NCI-H2029 (cell line): ENCODE measurements around the gene CIAPIN1.
A peak's percentile ranks its signal among the peaks of the same experiment; 100 is the strongest.
"Not testable (repeated sequence)": the region's sequence is repeated elsewhere in the genome, so short reads cannot be mapped to it uniquely, and the experiment has no call there.

Experiments used
- DNase-seq: peaks from one replicate; lab custom pipeline; 2025; lab: John Stamatoyannopoulos, UW

CIAPIN1 gene

DNA sequence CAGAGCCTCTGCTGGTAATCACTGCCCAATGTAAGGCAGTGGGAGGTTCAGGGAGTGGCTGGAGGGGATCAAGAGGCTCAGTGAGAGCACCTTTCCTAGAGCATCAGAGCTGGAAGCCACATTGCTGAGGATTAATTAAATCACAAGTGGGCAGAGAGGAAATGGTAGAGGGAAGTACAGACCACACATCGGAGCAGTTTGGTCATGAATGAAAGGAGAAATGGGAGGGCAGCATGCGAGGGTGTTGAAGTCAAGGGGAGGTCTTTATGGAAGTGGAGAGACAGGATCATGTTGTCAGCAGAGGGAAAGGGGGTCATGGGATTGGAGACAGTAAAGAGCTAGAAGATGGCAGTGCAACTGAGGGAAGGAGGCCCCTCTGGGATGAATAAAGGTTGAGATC lies 40.3 kb downstream of the CIAPIN1 start:
- DNase-seq, result no peak

DNA sequence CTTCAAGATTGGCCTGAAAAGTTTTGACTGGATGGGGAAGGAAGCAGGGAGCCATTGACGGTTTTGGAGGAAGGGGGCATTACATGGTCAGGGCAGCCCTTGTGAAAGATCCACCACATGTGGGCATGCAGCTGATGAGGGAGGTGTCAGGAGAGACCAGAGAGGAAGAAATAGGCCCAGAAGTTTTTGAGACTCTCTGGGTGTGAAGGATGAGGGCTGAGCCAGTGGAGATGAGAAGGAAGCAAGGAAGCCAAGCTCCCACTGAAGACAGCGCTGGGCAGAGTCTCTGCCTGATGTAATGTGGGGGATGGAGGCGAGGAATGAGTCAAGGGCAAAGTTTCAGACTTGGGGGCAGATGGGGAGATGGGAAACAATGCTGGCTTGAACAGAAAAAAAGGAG lies 42.1 kb downstream of the CIAPIN1 start:
- DNase-seq, result no peak

DNA sequence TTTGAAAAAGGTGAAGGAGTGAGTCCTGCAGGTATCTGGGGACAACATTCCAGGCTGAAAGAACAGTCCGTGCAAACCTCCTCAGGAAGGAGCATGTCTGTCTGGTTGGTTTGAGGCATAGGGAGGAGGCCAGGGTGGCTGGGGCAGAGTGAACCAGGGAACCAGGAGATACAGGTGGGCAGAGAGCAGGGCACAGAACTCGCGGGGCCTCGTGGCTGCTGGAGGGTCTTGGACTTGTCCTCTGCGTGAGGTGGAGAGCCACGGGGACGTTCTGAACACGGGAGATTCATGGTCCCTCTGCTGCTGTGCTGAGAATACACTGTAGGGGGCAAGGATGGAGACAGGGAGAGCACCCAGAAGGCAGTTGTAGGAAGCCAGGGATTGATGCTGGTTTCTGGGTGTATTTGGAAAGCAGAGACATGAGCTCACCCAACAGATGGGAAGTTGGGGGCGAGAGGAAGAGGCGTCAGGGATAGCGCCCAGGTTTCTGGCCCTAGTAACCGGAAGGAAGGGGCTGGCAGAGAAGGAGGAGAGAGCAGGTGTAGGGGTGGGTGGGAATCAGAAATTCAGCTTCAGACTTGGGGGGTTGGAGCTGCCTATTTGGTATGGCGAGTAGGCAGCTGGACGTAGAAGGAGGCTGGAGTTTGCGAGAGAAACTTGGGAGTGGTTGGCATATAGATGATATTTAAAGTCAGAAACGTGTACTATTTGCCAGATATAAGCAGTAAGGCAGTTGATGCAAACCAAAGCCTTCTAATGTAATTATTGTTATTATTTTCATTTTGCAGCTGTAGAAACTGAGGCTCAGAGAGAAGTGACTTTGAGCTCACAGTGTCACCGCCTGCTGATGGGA lies 43.0 kb downstream of the CIAPIN1 start, which contains the start of gene CCL17:
Gene CCL17, plus strand, starts transcription at position 803 of the 853 bp plus-strand sequence. CDS start 9,166 bp downstream, outside the sequence.
- no peak for DNase-seq

DNA sequence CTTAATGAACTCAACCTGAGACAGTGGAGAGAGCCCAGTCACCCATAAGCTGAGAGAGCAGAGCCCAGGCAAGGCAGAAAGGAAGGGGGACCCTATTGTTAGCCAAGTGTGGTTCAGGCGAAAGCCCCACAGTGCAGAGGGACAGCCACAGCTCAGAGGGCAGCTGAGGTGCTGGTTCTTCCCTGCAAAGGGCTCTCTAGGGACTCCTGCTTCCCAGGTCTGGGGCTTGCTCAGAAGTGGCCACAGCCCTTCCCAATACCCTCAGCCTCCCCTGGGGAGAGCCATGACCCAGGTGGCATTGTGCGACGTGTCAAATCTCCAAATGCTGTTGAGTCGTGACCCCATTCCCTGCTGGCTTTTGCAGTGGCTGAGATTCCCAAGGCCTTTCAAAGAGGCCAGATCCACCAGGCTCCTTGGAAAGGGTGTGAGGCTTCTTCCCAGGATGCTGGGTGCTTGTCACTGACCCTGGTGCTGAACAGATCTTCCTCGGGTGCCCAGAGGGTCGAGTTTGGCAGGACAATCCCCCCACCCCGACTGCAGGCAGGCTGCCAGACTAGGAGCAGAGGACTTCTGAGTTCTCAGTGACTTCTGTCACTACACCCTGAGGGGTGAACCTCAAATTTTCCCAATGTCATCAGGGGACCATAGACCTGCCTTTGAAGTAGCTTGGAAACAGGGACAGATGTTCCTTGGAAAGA lies 45.1 kb downstream of the CIAPIN1 start:
- DNase-seq, result no peak

DNA sequence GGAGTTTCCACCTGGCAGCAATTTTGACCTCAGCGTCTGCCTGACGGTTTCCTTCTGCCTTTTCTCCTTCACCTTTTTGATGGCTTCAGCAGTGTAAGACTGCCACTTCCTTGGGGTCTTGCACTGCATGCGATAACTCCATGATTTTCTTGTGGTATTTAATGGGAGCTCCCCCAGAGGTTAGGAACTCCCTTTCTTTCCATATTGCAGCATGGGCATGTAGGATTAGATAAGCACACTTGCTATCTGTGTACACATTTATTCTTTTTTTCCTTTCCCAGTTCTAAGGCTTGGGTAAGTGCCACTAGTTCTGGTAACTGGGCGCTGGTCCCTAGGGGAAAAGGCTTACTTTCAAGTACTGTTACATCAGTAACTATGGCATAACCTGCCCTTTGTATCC lies 49.7 kb downstream of the CIAPIN1 start:
- not testable (repeated sequence) for DNase-seq

DNA sequence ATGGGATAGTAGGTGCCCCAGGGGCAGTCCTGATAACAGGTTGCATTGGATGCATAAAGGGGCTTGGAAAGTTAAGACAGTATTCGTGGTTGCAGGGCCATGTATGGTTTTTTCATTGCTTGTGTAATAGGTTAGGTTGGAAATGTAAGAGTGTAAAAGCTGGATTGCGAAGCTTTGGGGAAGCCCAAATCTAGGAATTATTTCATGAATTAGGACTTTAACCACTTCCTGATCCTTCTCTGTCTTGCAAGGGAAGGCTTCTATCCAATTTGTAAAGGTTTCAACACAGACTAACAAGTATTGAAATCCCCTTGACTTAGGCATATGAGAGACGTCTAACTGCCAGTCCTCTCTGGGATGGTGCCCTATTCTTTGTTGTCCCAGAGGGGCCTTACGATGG lies 50.4 kb downstream of the CIAPIN1 start:
- DNase-seq, result no peak

DNA sequence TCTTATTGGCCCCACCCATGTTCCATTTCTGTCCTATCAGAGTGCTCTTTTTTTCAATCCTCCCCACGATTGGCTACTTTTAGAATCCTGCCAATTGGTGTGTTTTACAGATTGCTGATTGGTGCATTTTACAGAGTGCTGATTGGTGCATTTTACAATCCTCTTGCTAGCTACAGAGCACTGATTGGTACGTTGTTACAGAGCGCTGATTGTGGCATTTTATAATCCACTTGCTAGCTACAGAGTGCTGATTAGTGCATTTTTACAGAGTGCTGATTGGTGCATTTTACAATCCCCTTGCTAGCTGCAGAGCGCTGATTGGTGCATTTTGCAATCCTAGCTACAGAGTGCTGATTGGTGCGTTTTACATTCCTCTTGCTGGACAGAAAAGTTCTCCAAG lies 52.2 kb downstream of the CIAPIN1 start:
- no peak for DNase-seq

DNA sequence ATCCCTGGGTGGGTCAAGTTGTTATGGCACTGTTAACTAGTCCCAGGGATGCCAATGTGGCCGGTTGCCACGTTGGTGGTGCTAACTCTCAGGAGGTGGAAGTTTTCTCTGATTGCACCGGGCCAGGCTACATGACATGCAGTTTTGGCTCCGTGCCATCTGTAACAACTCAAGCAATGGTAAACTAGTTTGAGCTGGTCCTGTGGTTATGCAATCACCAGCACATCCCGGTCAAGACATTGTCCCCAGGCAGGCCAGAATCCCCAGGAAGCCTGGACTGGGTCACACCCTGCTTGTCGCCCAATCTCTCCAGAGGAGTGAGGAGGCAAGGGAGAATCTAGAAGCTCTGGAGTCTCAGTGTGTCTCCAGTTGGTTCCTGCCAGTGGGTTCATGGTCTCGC lies 52.7 kb downstream of the CIAPIN1 start:
- DNase-seq, result peak; percentile 7

DNA sequence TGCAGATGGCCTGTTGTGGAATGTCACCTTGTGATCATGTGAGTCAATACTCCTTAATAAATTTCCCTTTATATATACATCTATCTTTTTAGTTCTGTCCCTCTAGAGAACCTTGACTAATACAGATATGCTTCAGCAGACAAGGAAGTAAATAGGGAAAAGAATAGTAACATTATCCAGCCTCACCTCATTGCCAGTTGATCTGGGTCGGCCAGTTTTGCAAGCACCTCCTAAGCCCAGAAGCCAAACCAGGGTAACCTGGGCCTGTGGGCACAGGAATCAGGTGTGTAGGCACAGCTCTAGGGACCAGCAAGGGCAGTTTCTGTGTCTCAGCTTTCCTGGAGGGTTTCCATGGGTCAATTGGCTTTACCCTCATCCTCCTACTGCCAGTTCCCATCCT lies 54.5 kb downstream of the CIAPIN1 start:
- no peak for DNase-seq

DNA sequence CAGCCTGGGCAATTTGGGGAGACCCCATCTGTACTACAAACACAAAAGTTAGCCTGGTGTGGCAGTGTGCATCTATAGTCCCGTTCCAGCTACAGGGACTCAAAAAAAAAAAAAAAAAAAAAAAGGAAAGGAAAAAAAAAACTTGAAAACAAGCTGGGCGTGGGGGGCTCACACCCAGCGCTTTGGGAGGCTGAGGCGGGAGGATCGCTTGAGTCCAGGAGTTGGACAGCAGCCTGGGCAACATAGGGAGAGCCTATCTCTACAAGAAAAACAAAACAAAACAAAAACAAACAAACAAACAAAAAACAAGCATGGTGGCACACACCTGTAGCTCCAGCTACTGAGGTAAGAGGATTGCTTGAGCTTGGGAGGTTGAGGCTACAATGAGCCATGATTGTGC lies 55.5 kb downstream of the CIAPIN1 start:
- DNase-seq, result no peak

DNA sequence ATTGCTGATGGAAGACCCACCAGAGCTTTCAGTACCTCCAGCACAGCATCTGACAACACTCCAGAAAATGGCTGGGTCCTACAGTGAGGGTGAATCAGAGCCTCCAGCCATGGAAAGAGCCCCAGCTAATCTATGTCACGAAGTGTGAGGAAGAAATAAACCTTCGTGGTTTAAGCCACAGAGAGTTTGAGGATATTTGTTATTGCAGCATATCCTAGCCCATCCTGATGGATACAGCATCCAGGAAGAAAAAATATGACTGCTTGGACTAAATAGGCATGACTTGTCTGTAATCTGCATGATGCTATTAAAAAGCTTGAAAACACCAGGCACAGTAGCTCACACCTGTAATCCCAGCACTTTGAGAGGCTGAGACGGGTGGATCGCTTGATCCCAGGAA lies 55.9 kb downstream of the CIAPIN1 start:
- no peak for DNase-seq

DNA sequence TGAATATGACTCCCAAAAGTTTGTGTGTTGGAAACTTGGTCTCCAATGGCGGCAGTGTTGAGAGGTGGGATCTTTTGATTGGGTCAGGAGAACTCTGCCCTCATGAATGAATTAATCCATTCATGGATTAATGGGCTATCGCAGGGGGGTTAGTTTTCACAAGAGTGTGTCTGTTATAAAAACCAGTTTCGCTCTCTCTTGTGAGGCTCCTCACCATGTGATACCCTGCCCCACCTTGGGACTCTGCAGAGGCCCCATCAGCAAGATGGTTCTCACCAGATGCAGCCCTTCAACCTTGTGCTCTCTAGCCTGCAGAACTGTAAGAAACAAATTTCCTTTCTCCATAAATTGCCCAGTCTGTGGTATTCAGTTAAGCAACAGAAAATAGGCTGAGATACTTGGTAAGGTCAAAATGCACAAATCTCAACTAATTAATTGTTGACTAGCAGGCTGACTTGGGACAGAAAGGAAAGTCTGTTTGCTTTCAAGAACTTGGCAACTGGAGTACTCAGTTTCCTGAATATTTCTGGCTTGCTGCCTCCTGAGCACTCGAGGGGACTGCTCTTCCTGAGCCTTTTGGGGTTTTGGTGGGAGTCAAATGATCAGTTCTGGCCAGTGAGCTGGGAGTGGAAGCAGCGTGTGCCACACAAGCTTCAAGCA lies 56.4 kb downstream of the CIAPIN1 start:
- no peak for DNase-seq

DNA sequence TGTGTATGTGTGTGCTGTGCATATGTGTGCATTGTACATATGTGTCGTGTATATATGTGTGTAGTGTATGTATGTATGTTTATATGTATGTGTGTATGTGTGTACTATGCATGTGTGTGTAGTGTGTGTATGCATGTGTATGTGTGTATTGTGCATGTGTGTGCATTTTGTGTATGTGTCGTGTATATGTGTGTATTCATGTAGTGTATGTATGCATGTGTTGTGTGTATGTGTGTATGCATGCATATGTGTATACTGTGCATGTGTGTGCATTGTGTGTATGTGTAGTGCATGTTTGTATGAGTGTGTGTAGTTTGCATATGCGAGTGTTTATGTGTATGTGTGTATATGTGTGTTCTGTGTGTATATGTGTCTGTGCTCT lies 58.1 kb downstream of the CIAPIN1 start:
- DNase-seq, result no peak

DNA sequence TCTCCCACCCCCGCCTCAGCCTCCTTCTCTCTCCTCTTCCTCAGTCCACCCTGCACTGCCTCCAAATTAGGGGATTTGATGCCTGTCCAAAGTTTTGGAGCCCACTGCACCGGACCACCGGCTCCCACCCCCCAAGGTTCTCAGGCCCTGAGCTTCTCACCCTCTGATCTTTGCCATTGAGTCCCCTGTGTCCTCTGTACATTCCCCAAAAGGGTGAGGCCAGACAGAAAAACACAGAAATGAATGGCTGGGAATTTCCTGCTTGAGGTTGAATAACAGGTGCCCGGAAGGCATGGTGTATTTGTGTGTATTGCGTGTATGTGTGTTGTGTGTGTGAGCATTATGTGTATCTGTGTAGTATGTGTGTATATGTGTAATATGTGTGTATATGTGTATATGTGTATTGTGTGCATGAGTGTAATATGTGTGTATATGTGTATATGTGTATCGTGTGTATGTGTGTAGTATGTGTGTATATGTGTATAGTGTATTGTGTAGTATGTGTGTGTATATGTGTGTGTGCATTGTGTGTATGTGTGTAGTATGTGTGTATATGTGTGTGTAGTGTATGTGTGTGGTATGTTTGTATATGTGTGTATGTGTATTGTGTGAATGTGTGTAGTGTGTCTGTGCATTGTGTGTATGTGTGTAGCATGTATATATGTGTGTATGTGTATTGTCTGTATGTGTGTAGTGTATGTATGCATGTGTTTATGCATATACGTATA lies 58.7 kb downstream of the CIAPIN1 start:
- DNase-seq, result no peak

DNA sequence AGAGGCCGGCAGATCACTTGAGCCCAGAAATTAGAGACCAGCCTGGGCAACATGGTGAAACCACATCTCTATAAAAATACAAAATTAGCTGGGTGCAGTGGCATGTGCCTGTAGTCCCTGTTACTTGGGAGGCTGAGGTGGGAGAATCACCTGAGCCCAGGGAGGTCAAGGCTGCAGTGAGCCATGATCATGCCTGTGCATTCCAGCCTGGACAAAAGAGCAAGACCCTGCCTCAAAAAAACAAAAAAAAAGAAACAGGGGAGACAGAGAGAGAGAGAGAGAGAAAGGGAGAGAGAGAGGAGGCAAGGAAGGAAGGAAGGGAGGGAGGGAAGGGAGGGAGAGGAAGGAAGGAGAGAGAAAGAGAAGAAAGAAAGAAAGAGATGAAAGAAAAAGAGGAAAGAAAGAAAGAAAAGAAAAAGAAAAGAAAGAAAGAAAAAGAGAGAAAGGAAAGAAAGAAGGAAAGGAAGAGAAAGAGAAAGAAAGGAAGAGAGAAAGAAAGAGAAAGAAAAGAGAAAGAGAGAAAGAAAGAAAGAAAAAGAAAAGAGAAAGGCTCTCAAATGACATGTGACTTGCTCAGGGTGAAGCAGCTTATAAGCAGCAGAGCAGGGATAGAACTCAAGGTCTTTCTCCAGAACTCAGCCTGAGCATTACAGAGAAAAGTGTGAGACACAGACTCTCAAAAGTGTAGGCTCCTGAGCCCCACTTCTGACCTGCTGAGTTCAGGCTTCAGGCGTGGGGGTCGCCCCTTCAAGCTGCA lies 59.4 kb downstream of the CIAPIN1 start:
- no peak for DNase-seq

DNA sequence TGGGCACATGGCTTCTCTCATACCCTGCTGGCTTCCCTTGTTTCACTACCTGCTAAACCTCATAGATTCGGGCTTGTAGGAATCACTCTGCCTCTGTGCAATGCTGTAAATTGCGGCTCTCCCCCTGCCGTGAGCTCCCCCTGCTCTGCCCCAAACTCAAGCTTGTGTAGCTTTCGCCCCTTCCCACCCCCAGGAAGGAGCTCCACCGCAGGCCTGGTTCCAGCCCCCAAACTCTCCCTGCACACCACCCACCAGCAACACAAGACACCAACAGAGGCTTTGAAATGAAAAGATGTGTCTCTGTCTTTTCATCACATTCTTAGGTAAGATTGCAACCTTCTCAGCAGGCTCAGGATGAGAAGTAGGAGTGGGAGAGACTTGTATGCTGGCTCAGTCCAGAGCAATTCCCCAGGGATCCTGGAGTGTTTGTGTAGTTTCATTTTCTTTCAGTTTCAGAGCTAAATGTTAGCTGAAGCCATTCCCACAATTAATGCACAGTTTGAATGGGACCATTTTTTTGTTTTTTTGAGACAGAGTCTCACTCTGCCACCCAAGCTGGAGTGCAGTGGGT lies 60.7 kb downstream of the CIAPIN1 start:
- no peak for DNase-seq

DNA sequence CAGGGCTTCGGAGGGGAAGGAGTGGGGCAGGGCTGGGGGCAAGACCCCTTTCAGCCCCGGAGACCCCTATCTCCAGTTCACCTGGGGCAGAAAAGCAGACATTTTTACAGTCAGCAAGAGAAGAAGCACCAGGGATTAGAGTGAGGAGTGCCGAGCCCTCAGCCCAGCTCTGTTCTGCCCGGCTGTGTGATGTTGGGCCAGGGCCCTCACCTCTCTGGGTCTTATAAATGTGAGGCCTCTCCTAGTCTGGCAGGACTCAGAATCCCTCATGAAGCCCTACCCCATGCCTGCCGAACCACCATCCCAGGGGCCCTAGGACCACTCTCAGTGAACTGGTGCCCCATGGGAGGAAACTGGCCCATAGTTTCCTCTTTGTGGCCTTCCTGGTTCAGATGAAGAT lies 62.1 kb downstream of the CIAPIN1 start:
- DNase-seq, result no peak

DNA sequence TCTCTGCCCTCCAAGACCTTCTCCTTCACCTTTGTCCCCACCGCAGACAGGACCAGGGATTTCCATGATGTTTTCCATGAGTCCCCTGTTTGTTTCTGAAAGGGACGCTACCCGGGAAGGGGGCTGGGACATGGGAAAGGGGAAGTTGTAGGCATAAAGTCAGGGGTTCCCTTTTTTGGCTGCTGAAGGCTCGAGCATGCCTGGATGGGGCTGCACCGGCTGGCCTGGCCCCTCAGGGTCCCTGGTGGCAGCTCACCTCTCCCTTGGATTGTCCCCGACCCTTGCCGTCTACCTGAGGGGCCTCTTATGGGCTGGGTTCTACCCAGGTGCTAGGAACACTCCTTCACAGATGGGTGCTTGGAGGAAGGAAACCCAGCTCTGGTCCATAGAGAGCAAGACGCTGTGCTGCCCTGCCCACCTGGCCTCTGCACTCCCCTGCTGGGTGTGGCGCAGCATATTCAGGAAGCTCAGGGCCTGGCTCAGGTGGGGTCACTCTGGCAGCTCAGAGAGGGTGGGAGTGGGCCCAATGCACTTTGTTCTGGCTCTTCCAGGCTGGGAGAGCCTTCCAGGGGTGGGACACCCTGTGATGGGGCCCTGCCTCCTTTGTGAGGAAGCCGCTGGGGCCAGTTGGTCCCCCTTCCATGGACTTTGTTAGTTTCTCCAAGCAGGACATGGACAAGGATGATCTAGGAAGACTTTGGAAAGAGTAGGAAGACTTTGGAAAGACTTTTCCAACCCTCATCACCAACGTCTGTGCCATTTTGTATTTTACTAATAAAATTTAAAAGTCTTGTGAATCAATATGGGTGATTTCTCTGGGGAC lies 62.7 kb downstream of the CIAPIN1 start:
- DNase-seq, result no peak

DNA sequence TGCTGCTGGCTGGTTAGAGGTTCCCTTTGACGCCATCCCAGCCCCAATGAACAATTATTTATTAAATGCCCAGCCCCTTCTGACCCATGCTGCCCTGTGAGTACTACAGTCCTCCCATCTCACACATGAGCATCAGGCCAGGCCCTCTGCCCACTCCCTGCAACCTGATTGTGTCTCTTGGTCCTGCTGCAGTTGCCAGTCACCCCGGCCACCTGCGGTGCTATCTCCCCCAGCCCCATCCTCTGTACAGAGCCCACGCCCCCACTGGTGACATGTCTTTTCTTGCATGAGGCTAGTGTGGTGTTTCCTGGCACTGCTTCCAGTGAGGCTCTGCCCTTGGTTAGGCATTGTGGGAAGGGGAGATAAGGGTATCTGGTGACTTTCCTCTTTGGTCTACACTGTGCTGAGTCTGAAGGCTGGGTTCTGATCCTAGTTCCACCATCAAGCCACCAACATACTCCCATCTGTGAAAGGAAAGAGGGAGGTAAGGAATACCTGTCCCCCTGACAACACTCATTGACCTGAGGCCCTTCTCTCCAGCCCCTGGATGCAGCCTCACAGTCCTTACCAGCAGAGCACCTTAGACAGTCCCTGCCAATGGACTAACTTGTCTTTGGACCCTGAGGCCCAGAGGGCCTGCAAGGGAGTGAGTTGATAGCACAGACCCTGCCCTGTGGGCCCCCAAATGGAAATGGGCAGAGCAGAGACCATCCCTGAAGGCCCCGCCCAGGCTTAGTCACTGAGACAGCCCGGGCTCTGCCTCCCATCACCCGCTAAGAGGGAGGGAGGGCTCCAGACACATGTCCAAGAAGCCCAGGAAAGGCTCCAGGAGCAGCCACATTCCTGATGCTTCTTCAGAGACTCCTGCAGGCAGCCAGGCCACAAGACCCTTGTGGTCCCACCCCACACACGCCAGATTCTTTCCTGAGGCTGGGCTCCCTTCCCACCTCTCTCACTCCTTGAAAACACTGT lies 63.6 kb downstream of the CIAPIN1 start:
- no peak for DNase-seq
